Sigmoid colon (tissue), 7 donors: Measurements from ENCODE around the gene ABCC6. TPM values are rescaled to one million over a fixed set of nuclear protein-coding genes. Genes with fewer than 3 reads are reported as not detected.

Source experiments
- DNase-seq: peaks from one replicate; pipeline ENCODE4 v3.0.0-alpha.2; 2019
- H3K27ac ChIP-seq, 4 donors: fragments of 200-600 bp; sonication (generic); one replicate each; pipeline ENCODE4 v1.5.1; 2016 to 2019; ENCODE audit warnings: mild to moderate bottlenecking in 1 of 4
- H3K27me3 ChIP-seq, 3 donors: fragments of 200-600 bp; sonication (generic); one replicate each; pipeline ENCODE4 v1.5.1; 2019; ENCODE audit warnings: mild to moderate bottlenecking in 1 of 3
- H3K36me3 ChIP-seq, 4 donors: fragments of 200-600 bp; sonication (generic); one replicate each; pipeline ENCODE4 v1.5.1; 2016 to 2019
- H3K4me1 ChIP-seq, 4 donors: fragments of 200-600 bp; sonication (generic); one replicate each; pipeline ENCODE4 v1.5.1; 2017 to 2019
- H3K4me3 ChIP-seq, 4 donors: fragments of 200-600 bp; sonication (generic); one replicate each; pipeline ENCODE4 v1.5.1; 2017 to 2019; ENCODE audit warnings: mild to moderate bottlenecking in 2 of 4, moderate library complexity in 1 of 4
- H3K9me3 ChIP-seq, 4 donors: fragments of 200-600 bp in 3 of 4; sonication (generic) in 3 of 4; one replicate each; pipeline versions ENCODE4 v1.5.1 to v1.6.1; 2013 to 2019
- CTCF ChIP-seq, 4 experiments: fragments of 450-650 bp in 3 of 4; fragments of 200-600 bp in 1 of 4; IDR thresholded peaks; one replicate each; pipeline ENCODE4 v1.5.1; 2016 to 2019; ENCODE audit warnings: antibody characterized with exemption in 4 of 4, mild to moderate bottlenecking in 3 of 4, moderate library complexity in 2 of 4
- EP300 ChIP-seq, 4 donors: sonication (generic); formaldehyde crosslinking; IDR thresholded peaks; one replicate each; pipeline ENCODE4 v1.6.1; 2017; ENCODE audit warnings: antibody characterized with exemption in 4 of 4
- POLR2A ChIP-seq, 2 donors: fragments of 450-650 bp; IDR thresholded peaks; one replicate each; pipeline ENCODE4 v1.6.1; 2016; ENCODE audit warnings: antibody characterized with exemption in 2 of 2, mild to moderate bottlenecking in 2 of 2, moderate library complexity in 2 of 2
- POLR2AphosphoS5 ChIP-seq, 4 donors: sonication (generic); formaldehyde crosslinking; IDR thresholded peaks; one replicate each; pipeline ENCODE4 v1.6.1; 2017; ENCODE audit warnings: antibody characterized with exemption in 4 of 4
- WGBS, 2 donors: extraction: QIAGEN DNeasy Blood & Tissue Kit; methylation state at CpG; one replicate each; pipeline ENCODE4 v1.1.7; 2013; 5-methylcytosine and 5-hydroxymethylcytosine counted together
- intact Hi-C: fragments of 100-400 bp; cut with DNase I; formaldehyde crosslinking; loops from one replicate; pipeline ENCODE4 v1.15.1; 2023
- polyA plus RNA-seq, 3 donors: library from polyadenylated mRNA; stranded (reverse); fragments of 200-250 nt; gene quantifications; one replicate each; pipeline ENCODE4 v1.2.3, GENCODE V29; 2013
- total RNA-seq, 4 donors: library from RNA; depleted of rRNA; stranded (reverse); fragments of >200 nt; gene quantifications; one replicate each; pipeline ENCODE4 v1.1.0, GENCODE V29; 2016
- donor health status: healthy with polysubstance abuse.
- donor health status: Bipolar disorder and iron deficiency.
- donor health status: healthy.

ABCC6 gene
- total and polyA plus RNA-seq, 7 donors, result 0.66 to 22.2 (median 4.6) TPM; not detected in 1

GRCh38 chr16:16131204-16131603 lies 92.1 kb downstream of the ABCC6 start:
- Histone ChIP-seq H3K36me3 (peaks cover under 1 to 71% (median 38%) of the 10 kb centered on the region in 4 donors), H3K4me1 (peaks cover 0 to 15% (median 12%) of the 10 kb centered on the region in 4 donors), H3K27ac (peak overlapping the region in 1 of 4 donors; percentile 6), H3K27me3 (no peaks in the 10 kb centered on the region), H3K9me3 (no peaks in the 10 kb centered on the region), H3K4me3 (no peak overlapping the region)
- WGBS, 2 donors, result 92 to 94% methylated on average over 3 of the region's 3 CpGs
- no peak for DNase-seq
- TF ChIP-seq POLR2A (IDR thresholded peaks at IDR 0.05) (no peak), POLR2AphosphoS5 (IDR thresholded peaks at IDR 0.05) (no peak), CTCF (IDR thresholded peaks at IDR 0.05) (no peak), EP300 (IDR thresholded peaks at IDR 0.05) (no peak)
- intact Hi-C loops, result no loop called here

GRCh38 chr16:16127469-16128116 lies 95.7 kb downstream of the ABCC6 start:
- TF ChIP-seq EP300 (IDR thresholded peaks at IDR 0.05), result no peak
- peak in 1 of 4 donors; percentile 44 for TF ChIP-seq POLR2AphosphoS5 (IDR thresholded peaks at IDR 0.05)
- peak; percentile 81 to 93 (median 92) for TF ChIP-seq CTCF (IDR thresholded peaks at IDR 0.05)
- TF ChIP-seq POLR2A (IDR thresholded peaks at IDR 0.05), result no peak
- WGBS, 2 donors, result 33 to 35% methylated on average over 11 of the region's 11 CpGs
- Histone ChIP-seq H3K27me3 (no peaks in the 10 kb centered on the region), H3K27ac (peak overlapping the region; percentile 79 to 85 (median 82)), H3K9me3 (no peaks in the 10 kb centered on the region), H3K4me3 (no peak overlapping the region), H3K36me3 (peaks cover 0 to 61% (median 19%) of the 10 kb centered on the region in 4 donors), H3K4me1 (peaks cover 0 to 25% (median 17%) of the 10 kb centered on the region in 4 donors)
- peak; percentile 88 for DNase-seq
- intact Hi-C loops, result loop anchor here (2.0 to 10.0 kb wide), 5 partner anchors 65 to 333 kb away; partner anchors contain the start of genes ABCC1 and MYH11

GRCh38 chr16:16126896-16127295 lies 96.4 kb downstream of the ABCC6 start:
- peak overlapping the region; percentile 79 to 85 (median 82) for H3K27ac ChIP-seq
- 76 to 79% methylated on average over 10 of the region's 10 CpGs for WGBS, 2 donors
- no peak for DNase-seq
- H3K4me3 ChIP-seq, result no peak overlapping the region
- intact Hi-C loops, result loop anchor here (5.0 to 10.0 kb wide), 4 partner anchors 65 to 332 kb away; partner anchors contain the start of genes ABCC1 and MYH11
- TF ChIP-seq POLR2A (IDR thresholded peaks at IDR 0.05) (no peak), EP300 (IDR thresholded peaks at IDR 0.05) (no peak), POLR2AphosphoS5 (IDR thresholded peaks at IDR 0.05) (no peak)
- H3K36me3 ChIP-seq, result peaks cover 0 to 63% (median 20%) of the 10 kb centered on the region in 4 donors
- H3K4me1 ChIP-seq, result peaks cover 0 to 25% (median 17%) of the 10 kb centered on the region in 4 donors
- H3K27me3 ChIP-seq, result no peaks in the 10 kb centered on the region
- no peaks in the 10 kb centered on the region for H3K9me3 ChIP-seq

GRCh38 chr16:16124974-16125373 lies 98.3 kb downstream of the ABCC6 start:
- H3K4me3 ChIP-seq, result no peak overlapping the region
- 97 to 100% methylated on average over 3 of the region's 3 CpGs for WGBS, 2 donors
- no peak for TF ChIP-seq EP300 (IDR thresholded peaks at IDR 0.05)
- no peak for TF ChIP-seq POLR2AphosphoS5 (IDR thresholded peaks at IDR 0.05)
- TF ChIP-seq POLR2A (IDR thresholded peaks at IDR 0.05), result no peak
- no peak for TF ChIP-seq CTCF (IDR thresholded peaks at IDR 0.05)
- peaks cover 0 to 53% (median 16%) of the 10 kb centered on the region in 4 donors for H3K36me3 ChIP-seq
- H3K27me3 ChIP-seq, result no peaks in the 10 kb centered on the region
- intact Hi-C loops, result loop anchor here (5.0 to 10.0 kb wide), 4 partner anchors 63 to 330 kb away; partner anchors contain the start of genes ABCC1 and MYH11
- H3K9me3 ChIP-seq, result no peaks in the 10 kb centered on the region
- DNase-seq, result no peak
- H3K27ac ChIP-seq, result peak overlapping the region; percentile 79 to 85 (median 82)
- H3K4me1 ChIP-seq, result peaks cover 0 to 29% (median 27%) of the 10 kb centered on the region in 4 donors

- Histone ChIP-seq H3K4me3 (no peak overlapping the region), H3K27ac (peak overlapping the region; percentile 79 to 85 (median 82)), H3K4me1 (peaks cover 0 to 35% (median 33%) of the 10 kb centered on the region in 4 donors), H3K27me3 (no peaks in the 10 kb centered on the region), H3K36me3 (peaks cover 0 to 50% (median 16%) of the 10 kb centered on the region in 4 donors), H3K9me3 (no peaks in the 10 kb centered on the region)
- DNase-seq, result no peak
- intact Hi-C loops, result loop anchor here (10.0 kb wide), 1 partner anchor 330 kb away; no protein-coding TSS in a partner anchor
- TF ChIP-seq POLR2AphosphoS5 (IDR thresholded peaks at IDR 0.05) (peak in 1 of 4 donors; percentile 8), CTCF (IDR thresholded peaks at IDR 0.05) (no peak)
- WGBS, 2 donors, result 95 to 98% methylated on average over 10 of the region's 10 CpGs
Measured at GRCh38 chr16:16124438-16124837, 98.9 kb downstream of the ABCC6 start.
